Measurements from ENCODE around the gene SMG6.
A peak's percentile ranks its signal among the peaks of the same experiment; 100 is the strongest.
"Not testable (repeated sequence)": the region's sequence is repeated elsewhere in the genome, so short reads cannot be mapped to it uniquely, and the experiment has no call there.

SMG6 gene

DNA sequence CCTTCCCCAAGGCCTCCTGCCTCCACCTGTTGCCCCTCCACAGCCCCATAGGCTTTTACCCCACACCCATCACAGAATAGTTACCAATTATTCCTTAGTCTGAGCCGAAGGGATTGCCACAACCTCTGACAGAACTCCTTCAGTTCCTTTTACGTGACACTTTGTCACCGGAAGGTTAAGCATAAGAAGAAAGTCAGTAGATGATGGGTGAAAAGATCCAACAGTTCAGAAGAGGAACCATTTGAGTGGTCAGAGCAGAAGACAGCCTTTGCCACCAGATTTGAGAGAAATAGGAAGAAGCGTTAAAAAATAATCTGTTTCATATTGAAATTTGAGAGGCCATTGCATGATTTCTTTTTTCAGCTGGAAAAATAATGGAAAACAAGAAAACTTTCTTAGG is 1.3 kb upstream of the SMG6 start:
- no peak for DNase-seq (ENCODE audit: low spot score)

DNA sequence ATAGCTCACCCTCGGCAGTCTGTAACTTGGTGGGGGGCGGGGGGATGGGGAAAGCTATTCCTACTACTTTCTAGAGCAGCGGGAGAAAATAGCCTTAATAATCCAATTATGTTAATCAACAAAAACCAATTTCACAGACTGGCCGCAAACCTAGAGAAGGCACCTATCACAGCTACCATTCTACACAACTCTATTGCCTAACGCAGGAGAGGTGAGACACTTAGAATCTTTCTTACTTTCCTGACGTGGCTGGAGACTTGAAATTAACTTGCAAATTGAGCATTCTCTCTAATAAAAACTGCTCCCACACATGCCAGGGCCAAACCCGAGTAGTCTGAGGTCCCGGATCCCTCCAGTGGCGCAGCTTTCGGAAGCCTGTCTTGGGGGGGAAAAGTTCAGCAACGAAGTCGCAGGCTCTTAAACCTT is 794 bp downstream of the SMG6 start:
- peak; percentile 7 for DNase-seq (ENCODE audit: low spot score)

GRCh38 chr17:2299756-2300155 is 3.8 kb downstream of the SMG6 start:
- DNase-seq (ENCODE audit: low spot score): no peak

- no peak for DNase-seq (ENCODE audit: low spot score)
These were observed 4.4 kb downstream of the SMG6 start for GRCh38 chr17:2299136-2299535.

GRCh38 chr17:2297023-2297422 is 6.6 kb downstream of the SMG6 start:
- no peak for DNase-seq (ENCODE audit: low spot score)

GRCh38 chr17:2295575-2295974 is 8.0 kb downstream of the SMG6 start:
- DNase-seq (ENCODE audit: low spot score): no peak

- DNase-seq (ENCODE audit: low spot score): peak; percentile 18
These were observed 11.5 kb downstream of the SMG6 start for GRCh38 chr17:2292100-2292499.

GRCh38 chr17:2289878-2290478 is 13.6 kb downstream of the SMG6 start:
- no peak for DNase-seq (ENCODE audit: low spot score)

GRCh38 chr17:2283302-2283701 is 20.3 kb downstream of the SMG6 start:
- no peak for DNase-seq (ENCODE audit: low spot score)

DNA sequence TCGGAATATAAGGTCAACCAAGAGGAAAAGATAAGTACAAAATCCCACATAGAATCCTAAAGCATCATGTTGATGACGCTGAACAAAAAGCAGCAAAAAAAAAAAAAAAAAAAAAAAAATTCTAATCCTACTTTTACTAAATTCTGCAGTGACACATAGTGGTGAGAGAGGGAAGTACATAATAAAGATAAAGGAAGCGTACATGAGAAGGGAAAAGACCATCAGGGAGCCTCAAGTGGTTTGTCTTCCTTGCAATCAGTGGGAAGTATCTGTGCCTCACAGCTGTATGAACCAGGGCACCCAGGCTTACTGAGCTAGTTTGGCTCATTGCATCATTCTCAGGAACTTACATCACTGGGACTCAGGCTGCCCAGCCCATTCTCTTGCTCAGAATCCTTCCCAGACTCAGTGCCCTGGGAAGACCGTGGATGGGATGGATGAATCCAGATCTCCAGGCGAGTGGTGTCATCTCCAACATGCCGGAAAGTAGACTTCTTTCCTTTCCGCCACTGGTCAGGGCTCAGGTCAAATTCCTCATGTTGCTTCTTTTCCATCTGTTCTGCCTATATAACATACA is 21.2 kb downstream of the SMG6 start:
- peak; percentile 71 for DNase-seq (ENCODE audit: low spot score)

- DNase-seq (ENCODE audit: low spot score): no peak
These were observed 23.9 kb downstream of the SMG6 start for GRCh38 chr17:2279707-2280106.

DNA sequence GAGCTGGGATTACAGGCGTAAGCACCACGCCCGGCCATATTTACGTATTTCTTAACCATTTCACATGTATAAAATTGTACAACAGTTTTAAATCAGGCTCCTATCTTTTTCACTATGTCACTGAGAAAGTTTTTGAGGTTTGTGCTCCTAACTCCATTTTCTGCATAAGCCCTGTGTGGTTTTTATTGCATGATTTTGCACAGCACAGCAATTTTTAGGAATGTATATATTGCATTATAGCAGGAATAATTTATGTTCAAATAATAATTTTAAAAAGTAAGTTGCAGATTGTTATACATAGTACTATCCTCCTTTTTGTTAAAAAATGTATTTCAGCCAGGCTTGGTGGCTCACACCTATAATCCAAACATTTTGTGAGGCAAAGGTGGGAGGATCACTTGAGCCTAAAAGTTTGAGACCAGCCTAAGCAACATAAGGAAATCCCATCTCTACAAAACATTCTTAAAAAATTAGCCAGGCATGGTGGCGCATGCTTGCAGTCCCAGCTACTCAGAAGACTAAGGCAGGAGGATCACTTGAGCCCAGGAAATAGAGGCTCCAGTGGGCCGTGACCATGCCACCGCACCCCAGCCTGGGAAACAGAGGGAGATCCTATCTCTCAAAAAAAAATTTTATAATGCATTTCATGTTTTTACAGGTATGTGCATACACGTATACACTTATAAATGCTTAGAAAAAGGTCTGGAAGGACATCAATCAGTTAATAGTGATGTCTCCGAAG is 26.0 kb downstream of the SMG6 start:
- DNase-seq (ENCODE audit: low spot score): no peak

GRCh38 chr17:2275722-2276121 is 27.9 kb downstream of the SMG6 start:
- DNase-seq (ENCODE audit: low spot score): no peak

- no peak for DNase-seq (ENCODE audit: low spot score)
These were observed 29.2 kb downstream of the SMG6 start for GRCh38 chr17:2274414-2274813.

DNA sequence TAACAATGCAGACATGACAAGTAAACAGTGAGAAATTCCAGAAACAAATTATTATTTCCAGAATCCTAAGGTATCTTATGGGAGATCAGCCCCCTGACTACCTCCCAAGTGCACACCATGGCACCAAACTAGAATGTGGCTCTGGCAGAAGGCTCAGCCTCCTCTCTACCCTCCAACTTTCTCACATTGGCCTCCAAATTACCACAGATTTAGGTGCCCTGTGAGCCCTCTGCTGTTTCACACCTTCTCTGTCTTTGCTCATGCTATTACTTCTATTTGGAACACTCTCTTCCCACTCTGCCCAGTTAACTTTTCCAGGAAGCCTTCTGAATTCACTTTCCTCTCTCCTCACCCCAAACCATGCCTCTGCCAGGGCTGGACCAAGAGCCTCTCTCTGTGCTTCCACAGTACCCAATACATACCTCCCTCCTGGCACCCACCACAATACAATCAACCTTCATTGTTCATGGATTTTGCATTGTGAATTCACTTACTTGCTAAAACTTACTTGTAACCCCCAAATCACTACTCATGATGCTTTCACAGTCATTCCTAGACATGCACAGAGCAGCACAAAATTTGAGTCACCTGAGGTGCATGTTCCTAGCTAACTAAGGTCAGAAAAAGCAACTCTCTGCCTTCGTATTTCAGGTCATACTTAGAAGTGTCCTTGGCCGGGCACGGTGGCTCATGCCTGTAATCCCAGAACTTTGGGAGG is 31.4 kb downstream of the SMG6 start:
- no peak for DNase-seq (ENCODE audit: low spot score)

DNA sequence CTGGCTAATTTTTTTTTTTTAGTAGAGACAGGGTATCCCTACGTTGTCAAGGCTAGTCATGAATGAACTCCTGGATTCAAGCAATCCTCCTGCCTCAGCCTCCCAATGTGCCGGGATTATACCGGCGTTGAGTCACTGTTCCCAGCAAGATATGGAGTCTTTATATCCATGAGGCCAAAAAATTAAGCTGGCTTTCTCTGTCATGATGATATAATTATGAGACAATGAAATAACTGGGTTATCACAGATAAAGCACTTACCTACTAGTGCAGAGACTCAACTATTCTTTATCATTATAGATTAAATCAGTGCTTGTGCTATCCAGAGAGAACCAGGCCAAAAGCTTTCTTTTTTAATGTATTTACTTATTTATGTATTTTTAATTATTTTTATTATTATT is 36.2 kb downstream of the SMG6 start:
- DNase-seq (ENCODE audit: low spot score): no peak

DNA sequence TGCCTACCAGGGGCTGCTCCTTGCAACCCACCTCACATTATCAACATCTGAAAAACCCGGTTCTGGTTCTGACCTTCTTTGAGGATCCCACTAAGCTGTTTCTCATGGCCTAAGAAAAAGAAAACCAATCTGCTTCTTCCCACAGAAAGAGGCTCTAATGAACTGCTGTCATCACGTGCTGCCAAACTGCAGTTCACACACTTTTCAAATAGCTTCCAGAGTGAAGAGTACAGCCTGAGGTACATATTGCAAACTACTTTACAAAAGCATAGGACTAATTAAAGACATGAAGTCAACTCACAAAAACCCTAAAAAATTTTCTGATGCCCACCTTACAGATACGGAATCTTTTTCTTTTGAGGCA is 36.7 kb downstream of the SMG6 start:
- no peak for DNase-seq (ENCODE audit: low spot score)

GRCh38 chr17:2266045-2266864 is 37.3 kb downstream of the SMG6 start:
- DNase-seq (ENCODE audit: low spot score): no peak

- DNase-seq (ENCODE audit: low spot score): not testable (repeated sequence)
These were observed 38.4 kb downstream of the SMG6 start for GRCh38 chr17:2265166-2265565.

DNA sequence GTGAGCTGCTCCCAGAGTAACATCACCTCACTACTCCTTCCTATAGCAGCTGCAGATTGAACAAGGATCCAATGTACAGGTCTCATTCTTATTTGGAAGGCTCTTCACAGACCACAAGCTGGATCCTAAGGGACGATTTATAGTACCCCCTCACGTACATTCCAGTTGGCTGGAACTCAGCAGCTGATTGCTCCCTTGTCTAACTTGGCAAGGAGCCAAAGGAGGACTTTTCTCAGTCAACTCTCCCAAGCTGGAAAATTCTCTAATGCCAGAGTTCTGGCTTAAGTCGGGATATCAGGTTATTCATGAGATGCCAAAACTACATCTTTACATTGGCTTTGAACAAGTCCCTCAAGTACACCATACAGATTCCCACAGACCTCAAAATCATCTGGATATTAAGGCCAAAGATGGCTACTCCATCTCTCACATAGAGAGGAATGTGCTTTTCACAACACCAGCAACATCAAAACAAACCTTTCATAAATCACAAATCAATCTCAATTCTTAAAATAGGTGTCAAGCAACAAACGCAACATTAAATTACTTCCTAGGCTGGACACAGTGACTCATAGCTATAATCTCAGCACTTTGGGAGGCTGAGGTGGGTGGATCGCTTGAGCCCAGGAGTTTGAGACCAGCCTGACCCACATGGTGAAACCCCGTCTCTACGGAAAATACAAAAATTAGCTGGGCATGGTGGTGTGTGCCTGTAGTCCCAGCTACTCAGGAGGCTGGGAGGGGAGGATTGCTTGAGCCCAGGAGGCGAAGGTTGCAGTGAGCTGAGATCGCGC is 39.3 kb downstream of the SMG6 start:
- no peak for DNase-seq (ENCODE audit: low spot score)
